Caco-2 (cell line): ENCODE measurements around the gene ZNF862. TPM values are rescaled to one million over a fixed set of nuclear protein-coding genes. Genes with fewer than 3 reads are reported as not detected.

ENCODE experiments used
- BruUV-seq: library from RNA; stranded (reverse); fragments of 400-500 nt; replicated peaks from 2 replicates; lab custom pipeline; 2021; lab: Mats Ljungman, UMichigan
- CTCF ChIA-PET: fragments of 300-600 bp; sonication (Branson Sonifier 250); formaldehyde crosslinking; loops from one replicate; lab custom pipeline; 2022; ENCODE audit warnings: antibody characterized with exemption; lab: Charles Lee
- POLR2A ChIA-PET: fragments of 300-600 bp; sonication (Branson Sonifier 250); formaldehyde crosslinking; loops from one replicate; lab custom pipeline; 2022; ENCODE audit warnings: antibody characterized with exemption; lab: Charles Lee
- DNase-seq, 2 experiments: peaks; one replicate each; pipeline versions ENCODE4 v3.0.0 to v3.0.0-alpha.2; 2020 to 2022
- H3K27me3 ChIP-seq: replicated peaks from 2 replicates; pipeline ENCODE4 v1.6.0; 2011; ENCODE audit warnings: low read length; ENCODE audit not compliant: control insufficient read depth, insufficient read depth
- H3K36me3 ChIP-seq: 2 replicates; pipeline ENCODE4 v1.5.1; 2011; ENCODE audit warnings: low read length; ENCODE audit not compliant: control insufficient read depth, insufficient read depth
- H3K4me1 ChIP-seq: fragments of 250-450 bp; sonication (Bioruptor Pico); 2 replicates; pipeline ENCODE4 v1.5.1; 2020; ENCODE audit warnings: mild to moderate bottlenecking
- H3K4me3 ChIP-seq: 2 replicates; pipeline ENCODE4 v1.5.1; 2011; ENCODE audit warnings: low read depth, mild to moderate bottlenecking, control low read depth, low read length
- H3K9me3 ChIP-seq: fragments of 250-450 bp; sonication (Bioruptor Pico); 2 replicates; pipeline ENCODE4 v1.5.1; 2020; ENCODE audit warnings: mild to moderate bottlenecking, moderate library complexity
- H3K27ac Mint-ChIP-seq: one replicate; pipeline ENCODE4 v1.8.0; 2022; ENCODE audit warnings: mixed read lengths; ENCODE audit not compliant: unreplicated experiment
- H3K27me3 Mint-ChIP-seq: one replicate; pipeline ENCODE4 v1.8.0; 2022; ENCODE audit warnings: mixed read lengths; ENCODE audit not compliant: insufficient read depth, unreplicated experiment
- H3K36me3 Mint-ChIP-seq: one replicate; pipeline ENCODE4 v1.8.0; 2022; ENCODE audit warnings: mild to moderate bottlenecking, mixed read lengths; ENCODE audit not compliant: insufficient read depth, unreplicated experiment
- H3K4me1 Mint-ChIP-seq: one replicate; pipeline ENCODE4 v1.8.0; 2022; ENCODE audit warnings: low read depth, mixed read lengths; ENCODE audit not compliant: unreplicated experiment
- H3K4me3 Mint-ChIP-seq: one replicate; pipeline ENCODE4 v1.8.0; 2022; ENCODE audit warnings: mild to moderate bottlenecking, moderate library complexity, mixed read lengths; ENCODE audit not compliant: unreplicated experiment
- H3K9me3 Mint-ChIP-seq: one replicate; pipeline ENCODE4 v1.8.0; 2022; ENCODE audit warnings: mixed read lengths; ENCODE audit not compliant: unreplicated experiment
- CTCF ChIP-seq, 2 experiments: fragments of 200-600 bp in 1 of 2; IDR thresholded peaks; 1 replicate in 1 of 2; 2 replicates in 1 of 2; pipeline versions ENCODE4 v1.5.1 to v1.8.0; 2011 to 2022; ENCODE audit warnings: antibody characterized with exemption in 1 of 2, control low read depth in 1 of 2, inconsistent platforms in 1 of 2, low read depth in 1 of 2, low read length in 1 of 2, mild to moderate bottlenecking in 1 of 2, moderate library complexity in 1 of 2; ENCODE audit not compliant: insufficient read depth in 1 of 2, severe bottlenecking in 1 of 2, unreplicated experiment in 1 of 2
- intact Hi-C: fragments of 100-400 bp; cut with micrococcal nuclease; formaldehyde crosslinking; loops from one replicate; pipeline ENCODE4 v1.10.0; 2022; ENCODE audit not compliant: unreplicated experiment
- total RNA-seq: library from RNA; stranded (reverse); gene quantifications from 2 replicates; pipeline ENCODE4 v1.2.3, GENCODE V29; 2022

The ZNF862 gene
- total RNA-seq, 1 experiment from 2014 or later = 3.5 TPM

GRCh38 chr7:149873970-149874643 lies 35.9 kb downstream of the ZNF862 start:
- H3K9me3 Mint-ChIP-seq = no peaks in the 10 kb centered on the region
- H3K36me3 ChIP-seq = no peaks in the 10 kb centered on the region
- H3K27me3 ChIP-seq = no peaks in the 10 kb centered on the region
- POLR2A ChIA-PET = no interaction called here
- peak overlapping the region; percentile 63 for H3K27ac Mint-ChIP-seq
- H3K27me3 Mint-ChIP-seq = no peaks in the 10 kb centered on the region
- no peaks in the 10 kb centered on the region for H3K9me3 ChIP-seq
- intact Hi-C loops = loop anchor here (1.0 kb wide), 1 partner anchor 36 kb away; the partner anchor contains the start of gene ZNF862
- TF ChIP-seq CTCF (IDR thresholded peaks at IDR 0.05; ENCODE audit: insufficient read depth in 1 of 2, low read depth in 1 of 2, low read length in 1 of 2, severe bottlenecking in 1 of 2, unreplicated experiment in 1 of 2) = no peak
- H3K4me1 Mint-ChIP-seq = peaks cover 22% of the 10 kb centered on the region
- DNase-seq = no peak
- peaks cover 9% of the 10 kb centered on the region; the same call in 1 of the 2 replicates for H3K4me1 ChIP-seq
- peak overlapping the region; percentile 71 for H3K4me3 ChIP-seq
- peaks cover 12% of the 10 kb centered on the region for H3K36me3 Mint-ChIP-seq
- CTCF ChIA-PET = interaction anchor here (1.3 kb wide), 1 partner anchor 10 kb away, joined by 3 read pairs; no protein-coding TSS in a partner anchor
- BruUV-seq = no TSS peak
- H3K4me3 Mint-ChIP-seq = peak overlapping the region; percentile 70

GRCh38 chr7:149874644-149875028 lies 36.5 kb downstream of the ZNF862 start:
- Histone ChIP-seq H3K9me3 (no peaks in the 10 kb centered on the region), H3K36me3 (no peaks in the 10 kb centered on the region), H3K27me3 (no peaks in the 10 kb centered on the region), H3K4me3 (peak overlapping the region; percentile 71; the same call in 1 of the 2 replicates), H3K4me1 (peaks cover 9% of the 10 kb centered on the region; the same call in 1 of the 2 replicates)
- H3K27me3 Mint-ChIP-seq = no peaks in the 10 kb centered on the region
- TF ChIP-seq CTCF (IDR thresholded peaks at IDR 0.05; ENCODE audit: insufficient read depth in 1 of 2, low read depth in 1 of 2, low read length in 1 of 2, severe bottlenecking in 1 of 2, unreplicated experiment in 1 of 2) = no peak
- BruUV-seq = no TSS peak
- intact Hi-C loops = no loop called here
- peak overlapping the region; percentile 70 for H3K4me3 Mint-ChIP-seq
- POLR2A ChIA-PET = no interaction called here
- CTCF ChIA-PET = interaction anchor here (1.3 kb wide), 1 partner anchor 9 kb away, joined by 3 read pairs; no protein-coding TSS in a partner anchor
- DNase-seq = no peak
- no peaks in the 10 kb centered on the region for H3K9me3 Mint-ChIP-seq
- H3K4me1 Mint-ChIP-seq = peaks cover 22% of the 10 kb centered on the region
- no peak overlapping the region for H3K27ac Mint-ChIP-seq
- peaks cover 12% of the 10 kb centered on the region for H3K36me3 Mint-ChIP-seq

GRCh38 chr7:149875396-149875795 lies 37.2 kb downstream of the ZNF862 start:
- Mint-ChIP-seq H3K4me3 (peak overlapping the region; percentile 70), H3K36me3 (peaks cover 12% of the 10 kb centered on the region), H3K27me3 (no peaks in the 10 kb centered on the region), H3K9me3 (no peaks in the 10 kb centered on the region), H3K27ac (no peak overlapping the region), H3K4me1 (peaks cover 22% of the 10 kb centered on the region)
- Histone ChIP-seq H3K9me3 (no peaks in the 10 kb centered on the region), H3K36me3 (no peaks in the 10 kb centered on the region), H3K27me3 (no peaks in the 10 kb centered on the region), H3K4me1 (peaks cover 9% of the 10 kb centered on the region; the same call in 1 of the 2 replicates), H3K4me3 (no peak overlapping the region)
- CTCF ChIA-PET = no interaction called here
- intact Hi-C loops = no loop called here
- no peak for TF ChIP-seq CTCF (IDR thresholded peaks at IDR 0.05; ENCODE audit: insufficient read depth in 1 of 2, low read depth in 1 of 2, low read length in 1 of 2, severe bottlenecking in 1 of 2, unreplicated experiment in 1 of 2)
- DNase-seq = no peak
- POLR2A ChIA-PET = no interaction called here
- BruUV-seq = no TSS peak
